GM19025 (cell line): ENCODE data around the gene ITPK1.

ENCODE experiments used
- ATAC-seq: cut with Tn5 transposase; IDR thresholded peaks from one replicate; pipeline ENCODE4 v1.9.1; 2021; ENCODE audit warnings: mild to moderate bottlenecking, low read depth, moderate library complexity; ENCODE audit not compliant: unreplicated experiment

Gene ITPK1

DNA sequence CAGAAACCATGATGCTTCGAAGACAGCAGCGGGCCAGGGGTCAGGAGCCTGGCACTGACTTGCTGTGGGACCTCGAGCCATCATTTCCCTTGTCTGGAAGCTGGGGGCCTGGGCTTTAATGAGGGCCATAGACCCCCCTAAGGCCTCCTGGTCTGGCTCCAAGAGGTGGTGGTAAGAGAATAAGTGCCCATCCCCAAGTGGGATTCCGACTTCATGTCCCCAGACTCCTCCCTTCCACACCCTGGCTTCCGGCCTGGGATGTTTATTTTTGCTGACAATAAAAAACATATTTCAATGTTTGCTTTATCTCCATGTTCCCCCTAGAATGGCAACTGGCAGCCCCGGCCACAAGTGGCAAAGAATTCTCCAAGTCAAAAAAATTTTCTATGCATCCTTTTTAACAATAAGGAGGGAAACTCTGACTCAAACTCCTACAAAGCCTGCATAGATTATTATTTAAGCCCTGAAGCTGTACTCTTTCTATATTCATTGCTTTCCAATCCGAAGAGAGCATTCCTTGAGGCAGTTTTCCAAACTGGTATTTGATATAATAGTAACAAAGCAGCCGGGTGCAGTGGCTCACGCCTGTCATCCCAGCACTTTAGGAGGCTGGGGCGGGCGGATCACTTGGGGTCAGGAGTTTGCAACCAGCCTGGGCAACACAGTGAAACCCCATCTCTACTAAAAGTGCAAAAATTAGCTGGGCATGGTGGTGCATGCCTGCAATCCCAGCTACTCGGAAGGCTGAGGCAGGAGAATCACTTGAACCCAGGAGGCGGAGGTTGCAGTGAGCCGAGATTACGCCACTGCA lies 84.0 kb downstream of the ITPK1 start:
- no peak for ATAC-seq

DNA sequence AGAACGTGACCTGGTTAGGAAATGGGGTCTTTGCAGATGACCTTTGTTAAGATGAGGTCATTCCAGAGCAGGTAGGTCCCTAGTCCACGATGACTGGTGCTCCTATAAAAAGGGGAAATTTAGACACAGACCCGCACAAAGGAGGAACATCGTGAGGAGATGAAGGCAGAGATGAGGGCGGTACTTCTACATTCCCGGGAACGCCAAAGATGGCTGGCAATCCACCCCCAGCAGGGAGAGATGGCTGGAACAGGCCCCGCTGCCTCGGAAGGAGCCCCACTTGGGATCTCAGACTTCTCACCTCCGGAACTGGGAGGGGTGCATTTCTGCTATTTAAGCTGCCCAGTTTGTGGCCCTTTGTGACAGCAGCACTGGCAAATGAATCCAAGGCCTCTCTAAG lies 85.0 kb downstream of the ITPK1 start:
- ATAC-seq, result no peak

DNA sequence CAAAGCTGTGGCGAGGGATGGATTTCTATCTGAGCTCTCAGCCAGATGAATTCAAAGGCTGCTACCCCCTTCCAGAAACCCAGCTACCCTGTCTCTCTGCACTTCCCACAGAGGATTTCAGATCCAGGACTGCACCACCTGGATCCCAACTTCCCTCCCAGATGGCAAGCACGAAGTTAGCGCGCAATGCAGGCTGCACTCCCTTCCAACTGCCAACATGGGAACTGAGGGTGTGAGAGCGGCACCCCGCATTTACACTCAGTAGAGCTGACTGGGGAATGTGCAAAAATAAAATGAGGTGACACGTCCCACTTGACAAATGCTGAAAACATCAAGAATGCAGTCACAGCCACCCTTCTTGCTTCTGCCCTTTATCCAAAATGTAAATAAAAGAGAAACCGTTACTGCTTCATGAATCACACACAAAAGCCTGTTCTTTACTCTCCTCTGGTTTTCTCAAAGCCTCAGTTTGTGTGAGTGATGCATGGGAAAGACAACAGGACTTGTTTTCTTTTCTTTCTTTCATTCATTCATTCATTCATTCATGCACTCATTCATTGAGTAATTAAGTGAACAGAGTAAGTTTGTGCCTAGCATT lies 85.7 kb downstream of the ITPK1 start:
- ATAC-seq, result no peak

DNA sequence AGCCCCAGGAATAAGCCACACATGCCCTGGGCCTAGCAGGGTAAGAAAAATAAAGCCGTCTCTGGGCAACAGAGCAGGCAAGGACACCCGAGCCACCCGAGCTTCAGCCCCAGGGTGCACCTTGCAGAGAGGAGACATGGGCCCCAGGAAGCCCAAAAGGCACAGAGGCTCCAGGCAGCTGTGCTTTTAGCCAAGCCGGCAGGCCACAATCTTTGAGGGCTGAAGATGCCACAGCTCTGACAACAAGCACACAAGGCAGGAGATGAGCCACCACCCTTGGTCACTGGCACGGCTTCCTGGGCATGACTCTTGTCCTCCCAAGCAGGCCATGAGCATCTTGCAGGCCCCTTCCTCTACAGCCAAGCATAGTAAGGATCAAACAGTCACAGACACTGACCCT lies 86.3 kb downstream of the ITPK1 start:
- no peak for ATAC-seq

DNA sequence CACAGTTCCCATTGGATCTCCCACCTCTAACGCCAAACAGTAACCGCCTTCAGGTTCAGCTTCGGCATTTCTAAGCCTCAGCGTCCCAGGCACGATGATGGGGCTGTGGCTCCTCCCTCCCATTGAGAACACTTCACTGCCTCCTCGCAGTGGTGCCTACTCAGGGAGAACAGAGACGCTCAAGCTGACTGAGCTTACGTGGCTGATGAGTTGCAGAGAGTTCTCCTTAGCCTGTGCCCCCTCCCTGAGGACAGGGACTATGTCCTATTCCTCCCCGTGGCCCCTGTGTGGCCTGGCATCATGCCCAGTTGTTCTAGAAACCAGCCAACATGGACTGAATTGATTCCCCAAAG lies 87.0 kb downstream of the ITPK1 start:
- ATAC-seq, result no peak

DNA sequence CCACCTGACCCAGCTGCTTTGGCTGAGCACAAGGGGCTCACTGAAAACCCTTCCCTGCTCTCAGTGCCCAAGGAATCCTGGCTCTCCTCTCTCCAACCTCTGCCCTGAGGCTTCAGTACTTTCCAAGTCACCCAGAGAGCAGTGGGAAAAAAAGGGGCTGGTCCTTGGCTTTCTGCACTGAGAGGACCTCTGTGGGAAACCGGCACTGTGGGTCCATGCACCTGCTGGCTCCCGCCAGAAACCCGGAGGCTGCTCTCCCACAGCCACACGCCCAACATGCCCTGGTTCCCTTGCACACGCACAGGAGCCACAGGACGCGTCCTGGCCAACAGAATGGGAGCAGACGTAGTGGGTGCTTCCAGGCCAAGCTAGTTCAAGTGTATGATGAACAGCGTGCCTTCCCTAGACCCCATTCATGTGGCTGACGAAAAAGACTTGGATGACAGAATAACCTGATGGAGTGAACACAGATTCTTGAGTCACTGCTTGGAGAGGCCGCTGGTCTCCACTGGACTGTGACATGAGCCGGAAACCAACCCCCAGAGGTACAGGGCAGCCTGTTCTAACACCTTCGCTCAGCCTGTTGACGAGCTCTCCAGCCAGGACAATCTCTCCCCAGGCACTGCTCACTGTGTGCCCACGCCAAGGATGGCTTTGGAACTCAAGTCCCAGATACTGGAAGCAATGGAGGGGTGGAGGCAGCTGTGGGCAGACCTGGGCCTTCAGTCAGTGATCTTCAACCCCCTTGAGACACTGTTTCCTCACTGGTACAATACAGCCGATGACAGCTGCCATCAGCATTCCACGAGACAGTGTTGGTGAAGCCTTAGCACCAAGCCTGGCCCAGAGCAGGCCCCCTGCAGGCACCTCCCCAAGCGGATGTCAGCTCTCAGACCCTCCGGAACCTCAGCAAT lies 87.7 kb downstream of the ITPK1 start:
- no peak for ATAC-seq

DNA sequence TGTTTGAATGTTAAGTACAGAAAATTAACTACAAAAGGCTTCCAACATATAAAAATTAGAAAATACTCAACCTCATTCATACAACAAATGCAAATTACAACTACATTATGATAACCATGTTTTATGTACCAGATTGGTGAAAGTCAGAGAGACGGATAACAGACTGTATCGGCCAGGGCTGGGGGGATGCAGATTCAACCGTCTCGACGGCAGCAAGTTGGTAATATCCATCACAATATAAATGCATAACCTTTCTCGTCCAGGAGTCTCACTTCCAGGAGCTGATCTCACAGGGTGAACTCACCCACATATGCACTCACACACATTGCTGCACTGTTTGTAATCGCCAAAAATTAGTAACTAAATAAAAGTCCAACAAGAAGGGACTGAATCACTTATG lies 89.4 kb downstream of the ITPK1 start:
- ATAC-seq, result no peak

DNA sequence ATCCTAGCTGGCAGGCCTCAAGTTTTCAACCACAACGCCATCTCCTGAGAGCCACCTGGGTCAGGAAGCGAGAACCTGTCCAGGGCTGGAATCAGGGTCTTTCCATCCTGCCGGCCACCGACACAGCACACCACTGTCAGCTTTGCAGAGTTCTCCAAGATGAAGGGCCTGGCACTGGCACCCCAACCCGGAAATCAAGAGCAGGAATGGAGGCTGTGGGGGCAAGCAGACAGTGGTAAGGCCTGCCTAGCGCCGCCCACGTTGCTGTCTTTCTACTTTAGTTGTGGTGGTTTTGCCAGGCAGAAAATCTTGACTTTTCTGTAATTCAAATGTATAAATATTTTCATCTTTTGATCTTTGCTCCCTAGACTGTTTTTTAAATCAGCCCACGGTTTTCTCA lies 90.7 kb downstream of the ITPK1 start:
- ATAC-seq, result no peak

DNA sequence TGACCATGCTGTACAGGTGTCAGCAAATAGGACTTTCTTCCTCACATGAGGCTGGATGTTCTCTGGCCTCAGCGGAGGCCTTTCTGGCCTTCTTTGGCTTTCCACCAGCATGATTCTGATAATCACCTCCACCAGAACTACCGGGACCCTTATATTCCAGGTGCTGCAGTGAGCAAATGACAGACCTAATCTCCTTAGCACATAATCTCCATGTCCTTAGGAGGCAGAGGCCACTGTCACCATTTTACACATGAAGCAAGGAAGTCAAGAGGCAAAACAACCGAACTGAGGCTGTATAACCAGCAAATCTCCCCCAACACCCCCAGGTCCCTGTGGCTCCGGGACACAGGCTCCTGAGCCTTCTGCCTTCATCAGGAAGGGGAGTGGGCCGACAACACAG lies 91.2 kb downstream of the ITPK1 start:
- no peak for ATAC-seq

DNA sequence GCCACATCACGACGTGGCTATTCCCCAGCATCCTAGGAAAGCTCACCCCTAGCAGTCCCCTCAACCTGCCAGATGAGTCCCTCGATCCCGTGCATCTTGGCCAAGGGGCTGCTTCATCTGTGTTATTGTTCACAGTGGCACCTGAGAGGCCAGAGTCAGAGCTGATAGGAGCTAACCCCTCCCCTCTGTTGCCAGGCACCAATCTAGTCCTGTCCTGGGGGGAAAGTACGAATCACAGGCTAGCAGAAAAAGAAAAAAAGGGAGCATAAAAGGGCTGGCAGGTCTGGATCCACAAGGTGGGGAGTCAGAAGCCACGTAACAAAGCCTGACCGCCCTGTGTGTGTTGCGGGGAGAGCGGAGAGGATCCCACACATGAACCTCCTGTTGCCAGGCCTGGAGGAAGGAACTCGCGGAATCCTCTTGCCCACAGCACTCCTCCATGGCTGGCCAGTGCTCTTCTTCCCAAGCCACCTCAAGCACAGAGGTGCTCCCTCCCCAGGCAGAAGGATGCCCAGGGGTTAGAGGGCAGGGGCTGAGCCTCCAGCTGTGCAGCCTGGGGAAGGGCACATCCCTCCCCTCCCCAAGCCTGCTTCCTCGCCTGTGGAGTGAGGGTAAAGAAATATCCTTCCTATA lies 91.8 kb downstream of the ITPK1 start:
- ATAC-seq, result no peak

DNA sequence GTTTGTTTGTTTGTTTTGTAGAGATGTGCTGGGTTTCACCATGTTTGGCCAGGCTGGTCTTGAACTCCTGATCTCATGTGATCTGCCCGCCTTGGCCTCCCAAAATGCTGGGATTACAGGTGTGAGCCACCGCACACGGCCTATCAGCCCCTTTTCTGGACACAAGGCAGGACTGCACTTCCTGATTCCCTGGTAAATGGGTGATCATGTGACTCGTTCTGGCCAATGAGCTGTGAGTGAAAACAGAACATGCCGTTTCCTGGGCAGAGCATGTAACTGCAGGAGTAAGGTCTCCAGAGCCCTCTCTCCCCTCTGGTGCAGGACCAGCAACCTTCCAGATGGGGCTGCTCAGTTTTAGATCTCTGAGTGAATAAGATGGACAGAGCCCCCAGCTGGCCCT lies 92.7 kb downstream of the ITPK1 start:
- no peak for ATAC-seq

DNA sequence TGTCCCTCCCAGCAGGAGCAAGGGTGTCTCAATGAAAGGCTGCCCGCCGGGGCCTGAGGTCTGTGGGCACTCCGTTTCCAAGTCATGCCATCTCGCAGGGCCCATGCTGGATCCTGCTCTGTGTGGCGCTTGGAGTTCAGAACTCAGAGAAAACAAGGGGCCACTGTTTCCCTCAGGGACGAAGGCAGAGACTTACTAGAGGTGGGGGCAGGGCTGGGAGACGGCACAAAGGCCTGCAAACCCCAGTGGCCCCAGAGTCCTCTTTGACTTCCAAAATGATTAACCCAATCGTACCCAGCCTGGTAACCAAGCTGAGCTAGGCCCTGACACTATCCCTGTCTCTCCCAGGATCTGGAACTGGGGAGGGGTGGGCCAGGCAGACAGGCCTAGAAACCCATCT lies 95.8 kb downstream of the ITPK1 start:
- no peak for ATAC-seq

DNA sequence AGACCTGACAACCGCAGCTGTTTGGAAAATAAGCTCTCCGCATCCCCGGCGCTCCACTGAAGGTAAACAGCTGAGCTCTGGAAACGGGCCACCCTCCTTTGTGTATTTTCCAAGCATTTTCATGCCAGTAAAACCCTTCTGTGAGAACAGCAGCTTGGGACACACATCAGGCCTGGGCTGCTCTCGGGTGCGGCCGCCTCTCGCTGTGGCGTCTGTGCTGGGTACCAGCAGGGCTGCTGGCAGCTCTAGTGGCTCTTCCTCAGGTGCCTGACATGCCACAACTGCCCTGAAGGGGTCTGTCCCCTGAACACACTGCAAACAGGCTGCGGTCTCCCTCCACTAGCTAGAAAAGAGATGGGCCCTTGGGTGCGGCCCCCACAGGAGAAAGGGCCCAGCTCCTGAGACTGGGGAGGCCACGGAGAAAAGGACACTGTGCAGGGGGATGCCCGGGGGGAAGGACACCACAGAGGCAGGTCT lies 96.3 kb downstream of the ITPK1 start:
- no peak for ATAC-seq

DNA sequence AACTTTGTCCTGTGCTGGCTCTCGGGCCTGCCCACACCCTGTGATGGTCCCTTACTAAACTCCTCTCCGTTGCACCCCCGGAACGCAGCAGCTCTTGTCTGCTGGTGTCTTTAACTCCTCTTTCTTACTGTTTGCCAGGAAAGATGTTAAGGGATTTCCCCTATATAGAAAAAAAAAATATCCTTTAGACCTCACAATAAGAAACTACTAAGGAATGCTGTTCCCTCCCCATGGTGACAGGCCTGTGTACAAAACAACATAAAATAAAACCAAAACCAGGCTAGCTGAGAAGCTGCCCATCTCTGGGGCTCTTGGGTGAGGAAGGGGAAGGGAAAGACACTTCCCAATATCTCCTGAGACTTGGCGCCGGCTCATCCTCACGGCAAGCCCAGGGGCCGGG lies 97.4 kb downstream of the ITPK1 start:
- ATAC-seq, result no peak

DNA sequence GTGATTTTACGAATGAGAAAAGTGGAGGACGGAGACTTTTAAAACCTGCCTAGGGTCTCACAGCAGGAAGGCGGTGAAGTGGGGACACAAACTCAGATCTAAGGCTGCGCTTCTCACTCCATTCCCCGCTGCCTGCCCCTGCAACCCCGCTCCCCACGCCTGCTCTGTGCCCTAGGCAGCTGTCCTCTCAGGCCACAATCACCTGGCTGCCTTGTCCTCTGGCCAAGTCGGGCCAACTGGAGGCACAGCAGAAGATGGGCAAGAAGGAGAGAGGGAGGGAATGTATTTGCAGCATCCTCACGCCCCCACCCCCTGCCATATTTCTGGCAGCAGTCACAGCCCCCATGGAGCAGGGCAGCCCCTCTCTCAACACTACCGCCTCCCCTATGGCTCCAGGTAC lies 97.8 kb downstream of the ITPK1 start:
- no peak for ATAC-seq

DNA sequence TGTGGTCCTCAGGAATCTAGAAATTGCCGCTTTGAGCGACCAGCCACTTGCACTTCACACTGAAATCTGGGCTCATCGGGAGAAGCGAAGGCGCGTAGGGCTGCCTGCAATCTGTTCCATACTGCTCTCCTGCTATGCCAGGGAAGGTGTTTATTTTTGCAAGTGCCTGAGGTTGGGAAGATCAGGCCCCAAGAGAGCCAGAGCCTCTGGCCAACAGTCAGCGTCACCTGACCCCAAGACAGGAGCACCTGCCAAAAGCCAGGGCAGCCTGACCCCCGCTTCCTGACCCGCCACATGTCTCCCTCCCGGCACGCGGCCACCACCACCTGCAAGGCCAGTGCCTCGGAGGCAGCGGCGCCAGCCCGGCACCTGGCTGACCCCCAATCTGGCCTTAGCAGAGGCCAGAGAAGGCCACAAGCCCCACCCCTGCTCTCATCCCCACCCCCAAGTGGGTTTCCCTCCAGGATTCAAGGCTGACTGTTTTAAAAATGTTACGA lies 98.4 kb downstream of the ITPK1 start:
- ATAC-seq, result no peak

DNA sequence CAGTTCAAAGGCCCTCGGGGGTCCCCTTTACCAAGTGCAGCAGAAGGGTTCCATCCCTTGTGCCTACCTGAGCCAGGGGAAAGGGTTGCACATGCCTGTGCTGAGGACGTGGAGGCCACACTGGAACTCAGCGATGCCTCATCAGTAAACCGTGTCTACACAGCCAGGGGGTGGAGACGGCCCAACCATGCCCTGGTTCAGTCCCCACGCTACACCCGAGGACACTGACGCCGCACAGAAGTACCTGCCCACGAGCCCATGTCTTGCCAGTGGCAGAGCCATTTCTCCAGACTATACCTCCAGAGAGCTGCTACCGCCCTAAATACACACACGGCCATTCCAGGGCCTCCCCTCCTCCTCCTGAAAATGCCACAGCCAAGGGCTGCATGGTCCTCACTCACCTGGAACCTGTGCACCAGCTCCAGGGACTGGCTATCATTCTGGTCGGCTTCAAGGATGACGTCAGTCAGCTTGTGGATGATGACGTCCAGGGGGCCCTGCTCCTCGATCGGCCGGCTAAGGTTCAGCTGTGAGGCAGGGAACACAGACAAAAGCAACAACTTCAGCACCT lies 99.4 kb downstream of the ITPK1 start:
- ATAC-seq, result no peak

DNA sequence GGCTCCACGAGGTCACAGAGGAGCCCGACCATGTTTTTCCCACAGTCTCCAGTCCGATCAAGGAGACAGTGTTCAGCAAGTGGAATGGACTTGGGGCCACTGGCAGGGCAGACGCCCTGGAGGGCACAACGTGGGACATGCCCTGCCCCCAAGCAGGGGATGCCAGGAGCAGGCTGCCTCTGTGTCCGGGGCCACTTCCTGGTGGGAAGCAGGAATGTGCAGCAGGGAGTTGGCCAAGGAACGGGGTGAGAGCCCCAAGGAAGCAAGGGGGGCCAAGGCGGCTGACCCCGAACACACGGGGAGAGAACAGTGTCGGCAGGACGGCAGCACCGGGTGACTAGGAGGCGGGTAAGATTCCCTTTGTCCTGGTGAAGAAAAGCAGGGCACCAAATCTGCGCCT lies 100.2 kb downstream of the ITPK1 start:
- no peak for ATAC-seq

DNA sequence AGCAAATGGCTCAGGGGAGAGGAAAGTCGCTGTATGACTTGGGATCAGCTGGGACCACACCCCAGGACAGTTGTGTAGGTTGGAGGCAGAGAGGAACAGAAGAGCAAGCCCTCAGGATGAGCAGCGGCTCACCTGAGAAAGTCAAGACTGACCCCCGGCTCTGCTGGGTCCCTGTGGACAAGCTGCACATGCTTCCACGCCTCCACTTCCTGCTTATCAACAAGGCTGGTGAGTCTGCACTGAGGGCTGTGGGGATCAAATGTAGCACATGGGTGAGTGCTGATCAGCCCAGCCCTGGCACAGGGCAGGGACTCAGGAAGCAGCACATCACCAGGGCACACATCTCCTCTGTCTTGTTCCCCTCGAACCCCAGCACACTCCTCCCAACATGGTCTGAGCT lies 100.7 kb downstream of the ITPK1 start:
- no peak for ATAC-seq
